ENCODE data around the gene ATXN10. TPM values are rescaled to one million over a fixed set of nuclear protein-coding genes. Genes with fewer than 3 reads are reported as not detected.

Gene ATXN10
- polyA plus RNA-seq, 3 donors: 60.1 to 106 (median 92.4) TPM

GRCh38 chr22:45823336-45823735 is 151.7 kb downstream of the ATXN10 start:
- intact Hi-C loops (cut with micrococcal nuclease): no loop called here
- Histone ChIP-seq H3K4me3 (replicated peaks in 1 of 3; ENCODE audit: low read depth in 2 of 3, low read length in 3 of 3) (no peak overlapping the region), H3K4me1 (ENCODE audit: control insufficient read depth in 1 of 2, insufficient read depth in 2 of 2, low read length in 2 of 2) (no peaks in the 10 kb centered on the region), H3K27ac (ENCODE audit: low read depth in 1 of 2, low read length in 2 of 2) (no peak overlapping the region), H3K27me3 (ENCODE audit: control insufficient read depth in 2 of 2, insufficient read depth in 2 of 2, low read length in 2 of 2) (no peaks in the 10 kb centered on the region), H2AFZ (ENCODE audit: insufficient read depth, low read depth, low read length, poor library complexity, severe bottlenecking) (no peak overlapping the region), H3K9me3 (replicated peaks in 1 of 2; ENCODE audit: control insufficient read depth in 1 of 2, insufficient read depth in 1 of 2, low read length in 2 of 2) (no peaks in the 10 kb centered on the region), H3K4me2 (replicated peaks; ENCODE audit: extremely low read depth, low read length, poor library complexity, severe bottlenecking) (no peak overlapping the region), H4K20me1 (ENCODE audit: insufficient read depth, low read length) (no peaks in the 10 kb centered on the region), H3K36me3 (replicated peaks in 1 of 2; ENCODE audit: control insufficient read depth in 1 of 2, insufficient read depth in 2 of 2, low read length in 2 of 2) (peaks cover 0 to 25% of the 10 kb centered on the region in 2 donors), H3K9ac (ENCODE audit: insufficient read depth, low read length, poor library complexity, severe bottlenecking) (no peak overlapping the region), H3K79me2 (ENCODE audit: insufficient read depth, low read length) (no peaks in the 10 kb centered on the region)
- 26% methylated on average over 4 of the region's 6 CpGs for WGBS (ENCODE audit: insufficient coverage)
- Mint-ChIP-seq H3K27ac (no peak overlapping the region), H3K4me3 (no peak overlapping the region), H3K4me1 (no peaks in the 10 kb centered on the region), H3K9me3 (peaks cover 0 to 7% (median 3%) of the 10 kb centered on the region in 7 donors), H3K27me3 (ENCODE audit: low read depth in 3 of 3) (no peaks in the 10 kb centered on the region), H3K36me3 (peaks cover 46 to 47% of the 10 kb centered on the region in 2 donors)
- no peak for TF ChIP-seq CTCF (IDR thresholded peaks at IDR 0.05)
- DNase-seq: no peak

- WGBS (ENCODE audit: insufficient coverage): no CpG with 5 or more reads among the region's 2 CpGs
Observed at GRCh38 chr22:45826520-45826919, 154.9 kb downstream of the ATXN10 start.

More at GRCh38 chr22:45826520-45826919, 154.9 kb downstream of the ATXN10 start:
- Mint-ChIP-seq H3K36me3 (peaks cover 31 to 40% of the 10 kb centered on the region in 2 donors), H3K27ac (no peak overlapping the region), H3K4me3 (no peak overlapping the region), H3K27me3 (ENCODE audit: low read depth in 3 of 3) (no peaks in the 10 kb centered on the region), H3K4me1 (no peaks in the 10 kb centered on the region), H3K9me3 (peaks cover 0 to 8% (median 4%) of the 10 kb centered on the region in 7 donors)
- Histone ChIP-seq H2AFZ (ENCODE audit: insufficient read depth, low read depth, low read length, poor library complexity, severe bottlenecking) (no peak overlapping the region), H3K36me3 (replicated peaks in 1 of 2; ENCODE audit: control insufficient read depth in 1 of 2, insufficient read depth in 2 of 2, low read length in 2 of 2) (peaks cover 0 to 11% of the 10 kb centered on the region in 2 donors), H3K4me3 (replicated peaks in 1 of 3; ENCODE audit: low read depth in 2 of 3, low read length in 3 of 3) (no peak overlapping the region), H3K9ac (ENCODE audit: insufficient read depth, low read length, poor library complexity, severe bottlenecking) (no peak overlapping the region), H3K9me3 (replicated peaks in 1 of 2; ENCODE audit: control insufficient read depth in 1 of 2, insufficient read depth in 1 of 2, low read length in 2 of 2) (no peaks in the 10 kb centered on the region), H3K79me2 (ENCODE audit: insufficient read depth, low read length) (no peaks in the 10 kb centered on the region), H3K27ac (ENCODE audit: low read depth in 1 of 2, low read length in 2 of 2) (no peak overlapping the region), H4K20me1 (ENCODE audit: insufficient read depth, low read length) (no peaks in the 10 kb centered on the region), H3K4me2 (replicated peaks; ENCODE audit: extremely low read depth, low read length, poor library complexity, severe bottlenecking) (no peak overlapping the region), H3K4me1 (ENCODE audit: control insufficient read depth in 1 of 2, insufficient read depth in 2 of 2, low read length in 2 of 2) (no peaks in the 10 kb centered on the region), H3K27me3 (ENCODE audit: control insufficient read depth in 2 of 2, insufficient read depth in 2 of 2, low read length in 2 of 2) (no peaks in the 10 kb centered on the region)
- intact Hi-C loops (cut with micrococcal nuclease): no loop called here
- DNase-seq: no peak
- TF ChIP-seq CTCF (IDR thresholded peaks at IDR 0.05): no peak

Measured in CD14-positive monocyte (primary cell).